GM19372 (cell line): ENCODE measurements around the gene FNIP2.

Experiments used
- ATAC-seq: cut with Tn5 transposase; IDR thresholded peaks from one replicate; pipeline ENCODE4 v1.9.1; 2021; ENCODE audit warnings: mild to moderate bottlenecking, low read depth, moderate library complexity; ENCODE audit not compliant: unreplicated experiment

Gene FNIP2

DNA sequence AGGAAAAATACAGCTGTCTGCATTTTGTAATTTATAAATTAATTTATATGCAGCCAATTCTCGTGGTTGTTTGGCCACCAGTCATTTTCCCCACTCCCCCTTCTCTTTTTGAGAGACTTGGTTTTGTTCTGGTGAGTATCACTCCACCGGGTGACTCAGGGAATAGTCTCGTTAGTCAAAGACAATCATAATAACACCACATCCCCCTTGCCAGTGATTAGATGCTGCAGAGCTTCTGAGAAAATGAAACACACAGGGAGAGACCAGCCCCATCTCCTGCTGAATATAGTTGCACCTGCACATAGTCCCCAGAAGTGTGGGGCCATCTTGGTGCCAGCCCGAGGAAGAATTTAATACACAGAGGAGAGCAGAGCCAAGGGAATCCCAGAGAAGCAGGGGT, 8.0 kb upstream of the FNIP2 start:
- no peak for ATAC-seq

DNA sequence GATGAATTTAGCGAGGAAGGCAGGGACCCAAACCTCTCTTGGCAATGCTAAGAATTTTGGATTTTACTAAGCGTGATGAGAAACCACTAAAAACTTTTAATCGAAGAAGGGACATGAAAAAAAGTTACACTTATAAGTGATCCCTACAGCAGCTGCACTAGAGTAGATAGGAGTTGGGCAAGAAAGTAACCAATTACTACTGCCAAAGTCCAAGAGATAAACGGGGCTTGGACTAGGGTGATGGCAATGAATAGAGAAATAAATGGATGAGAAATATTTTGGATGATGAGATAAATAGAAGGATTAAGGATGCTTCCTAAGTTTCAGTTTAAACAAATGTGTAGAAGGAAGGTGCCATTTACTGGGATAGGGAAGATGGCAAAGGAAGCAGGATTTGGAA, 6.3 kb upstream of the FNIP2 start:
- ATAC-seq: no peak

DNA sequence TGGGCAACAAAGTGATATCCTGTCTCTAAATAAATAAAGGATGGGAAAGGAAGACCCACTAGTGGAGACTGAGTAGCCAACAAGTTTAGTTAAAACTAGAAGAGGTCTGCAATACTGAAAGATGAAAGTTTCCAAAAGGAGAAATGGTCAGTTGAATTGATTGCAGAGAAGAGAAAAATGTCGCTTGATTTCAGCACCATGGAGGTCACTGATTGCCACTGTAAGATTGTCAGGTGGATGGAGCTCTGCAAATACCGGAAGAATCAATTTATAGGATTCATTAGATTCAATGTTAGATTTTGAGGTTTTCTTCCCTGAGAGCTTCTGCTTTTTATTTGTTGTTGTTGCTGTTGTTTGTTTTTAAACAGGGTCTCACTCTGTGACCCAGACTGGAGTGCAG, 5.4 kb upstream of the FNIP2 start:
- ATAC-seq: no peak

DNA sequence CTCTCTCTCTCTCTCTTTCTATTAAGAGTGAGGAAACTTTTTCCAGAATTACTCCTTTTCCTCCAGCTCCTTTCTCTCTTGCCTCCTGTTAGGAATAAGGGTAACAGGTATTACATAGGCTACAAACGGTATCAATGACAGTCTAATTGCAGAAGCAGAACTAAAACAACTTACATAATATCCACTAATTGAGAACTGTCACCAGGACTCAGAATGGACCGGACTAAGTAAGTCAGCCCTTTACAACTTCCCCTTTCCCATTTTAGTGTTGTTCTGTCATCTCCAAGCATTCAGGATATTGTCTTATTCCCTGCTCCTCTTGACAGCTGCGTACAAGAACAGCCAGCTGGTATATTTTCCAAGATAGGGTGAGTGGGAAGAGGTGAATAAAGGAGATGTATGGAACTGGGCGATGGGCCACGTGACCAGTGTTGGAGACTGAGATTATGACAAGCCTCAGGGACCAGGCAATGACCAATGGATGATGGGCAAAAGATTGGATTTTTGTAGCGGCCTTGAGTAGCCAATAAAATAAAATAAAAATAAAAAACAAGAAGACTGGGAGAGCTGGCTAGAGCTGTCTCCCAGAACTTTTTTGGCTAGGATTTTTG, 2.3 kb upstream of the FNIP2 start:
- ATAC-seq: no peak

DNA sequence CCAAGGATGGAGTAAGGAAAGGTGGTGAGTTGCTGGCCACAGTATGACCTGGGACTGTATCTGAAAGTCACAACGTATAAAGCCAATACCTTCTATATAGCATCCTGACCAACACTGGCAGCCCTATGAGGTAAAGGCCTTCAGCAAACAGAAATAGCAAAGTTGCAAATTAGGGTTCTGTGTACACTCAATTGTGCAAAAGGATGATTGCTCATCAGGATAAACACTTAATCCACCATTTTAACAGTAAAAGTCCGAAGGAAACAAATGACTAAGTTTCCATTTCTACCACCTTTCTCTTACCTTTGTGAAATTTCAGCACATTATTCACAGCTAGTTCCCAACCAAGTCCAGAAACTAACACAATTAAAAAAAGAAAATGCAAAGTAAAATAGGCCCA, 1.4 kb upstream of the FNIP2 start:
- no peak for ATAC-seq

DNA sequence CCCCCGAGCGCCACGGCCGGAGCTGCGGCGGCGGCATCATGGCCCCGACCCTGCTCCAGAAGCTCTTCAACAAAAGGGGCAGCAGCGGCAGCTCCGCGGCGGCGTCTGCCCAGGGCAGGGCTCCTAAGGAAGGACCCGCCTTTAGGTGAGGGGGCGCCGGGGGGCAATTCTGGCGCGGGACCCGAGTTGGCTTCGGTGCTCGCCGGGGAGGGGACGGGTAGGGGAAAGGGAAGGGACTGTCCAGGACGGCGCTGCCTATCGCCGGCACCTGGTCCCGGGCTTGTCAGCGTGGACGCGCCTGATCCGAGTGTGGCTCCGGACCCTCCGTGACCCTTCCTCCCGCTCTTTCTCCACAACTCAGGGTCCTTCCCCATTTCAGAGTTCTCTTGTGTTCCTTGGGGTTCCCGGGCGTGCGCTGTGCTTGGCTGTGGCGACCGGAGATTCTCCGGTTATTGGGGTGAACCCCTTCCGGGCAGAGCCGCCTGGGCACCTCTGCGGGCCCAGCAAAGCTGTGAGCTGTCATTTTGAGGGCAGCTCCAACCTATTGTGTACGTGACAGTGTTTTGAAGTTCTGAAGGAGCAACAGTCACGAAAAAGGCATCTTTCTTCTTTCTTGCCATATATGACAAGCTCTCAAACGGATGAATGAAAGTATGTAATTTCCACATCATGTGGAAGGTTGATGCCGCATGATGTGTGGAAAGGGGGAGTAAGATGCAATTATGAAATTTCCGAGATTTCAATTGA, 522 bp downstream of the FNIP2 start:
- ATAC-seq: peak; percentile 22

DNA sequence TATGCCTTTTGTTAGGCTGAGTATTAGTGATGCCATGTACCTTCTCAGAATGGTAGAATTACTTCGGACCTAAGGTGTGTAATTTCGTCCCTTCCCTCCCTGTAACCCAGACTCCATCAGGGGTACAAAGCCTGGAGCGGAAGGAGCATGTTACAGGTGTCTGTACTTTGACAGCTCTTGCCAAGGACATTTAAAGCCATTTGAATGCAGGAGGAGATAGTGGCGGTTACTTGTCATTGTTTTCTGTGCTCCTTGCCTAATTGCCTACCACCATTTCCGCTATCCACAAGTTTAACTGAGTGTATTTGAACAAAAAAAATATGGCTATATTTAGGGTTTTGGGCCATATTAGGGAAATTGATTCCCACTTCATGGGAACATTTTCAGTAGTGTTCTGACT, 1.8 kb downstream of the FNIP2 start:
- no peak for ATAC-seq

DNA sequence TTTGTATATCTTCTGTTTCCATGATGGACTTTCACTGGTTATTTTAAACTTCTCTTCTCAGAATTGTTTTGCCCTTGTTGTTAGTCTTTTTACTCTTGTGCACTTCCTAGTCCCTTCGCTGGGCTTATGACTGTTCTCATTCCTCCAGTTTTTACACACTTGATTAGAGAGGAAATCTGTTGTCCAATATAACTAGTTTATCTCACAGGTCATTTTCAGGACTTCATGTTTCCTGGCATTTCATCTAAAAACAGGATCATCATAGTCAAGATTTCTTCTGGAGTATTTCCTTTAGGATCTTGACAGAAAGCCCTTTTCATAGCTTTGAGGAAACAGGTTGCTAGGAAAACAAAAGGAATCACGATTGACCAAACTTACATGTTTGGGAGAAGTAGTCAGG, 3.0 kb downstream of the FNIP2 start:
- ATAC-seq: no peak

DNA sequence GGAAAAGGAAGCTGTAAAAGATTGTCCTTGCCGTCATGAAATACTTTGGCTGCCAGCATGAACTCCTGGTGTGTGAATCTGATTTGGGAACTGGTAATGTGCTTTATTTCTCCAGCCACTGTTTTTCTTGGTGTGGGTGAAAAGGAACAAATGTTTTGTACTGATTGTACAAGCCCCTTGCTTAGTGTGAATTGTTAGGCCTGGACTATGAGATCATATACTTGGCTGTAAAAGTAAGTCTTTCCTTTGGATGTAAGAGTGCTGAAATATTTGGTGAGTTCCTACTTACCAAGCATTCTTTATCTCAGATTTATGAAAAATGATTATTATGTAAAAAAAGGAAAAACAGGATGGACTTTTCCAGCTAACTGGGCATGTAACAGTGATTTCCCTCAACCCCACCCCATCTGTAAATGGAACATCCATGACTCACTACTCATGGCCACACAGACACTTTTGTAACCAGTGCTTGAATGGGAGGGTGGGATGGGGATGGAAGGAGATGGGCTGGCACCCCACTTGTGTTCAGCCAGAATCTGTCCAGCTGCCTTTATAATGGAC, 6.3 kb downstream of the FNIP2 start:
- no peak for ATAC-seq

DNA sequence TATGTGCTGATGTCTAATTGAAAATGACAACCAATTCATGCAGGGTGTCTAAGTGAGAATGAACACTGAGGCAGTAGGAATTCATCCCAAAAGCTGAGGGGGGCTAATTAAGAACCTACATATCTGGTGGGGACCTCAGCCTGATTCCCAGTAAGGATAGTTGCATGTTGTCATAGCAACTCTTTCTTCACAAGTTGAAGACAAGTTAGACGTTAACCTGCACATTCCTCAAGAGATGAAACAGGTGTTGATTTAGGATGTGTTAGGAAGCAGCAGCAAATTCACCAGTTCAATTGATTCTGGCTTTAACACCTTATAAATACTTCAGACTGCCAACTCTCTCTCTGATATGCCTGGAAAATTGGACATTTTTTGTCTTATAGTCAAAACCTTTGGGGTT, 7.3 kb downstream of the FNIP2 start:
- no peak for ATAC-seq

DNA sequence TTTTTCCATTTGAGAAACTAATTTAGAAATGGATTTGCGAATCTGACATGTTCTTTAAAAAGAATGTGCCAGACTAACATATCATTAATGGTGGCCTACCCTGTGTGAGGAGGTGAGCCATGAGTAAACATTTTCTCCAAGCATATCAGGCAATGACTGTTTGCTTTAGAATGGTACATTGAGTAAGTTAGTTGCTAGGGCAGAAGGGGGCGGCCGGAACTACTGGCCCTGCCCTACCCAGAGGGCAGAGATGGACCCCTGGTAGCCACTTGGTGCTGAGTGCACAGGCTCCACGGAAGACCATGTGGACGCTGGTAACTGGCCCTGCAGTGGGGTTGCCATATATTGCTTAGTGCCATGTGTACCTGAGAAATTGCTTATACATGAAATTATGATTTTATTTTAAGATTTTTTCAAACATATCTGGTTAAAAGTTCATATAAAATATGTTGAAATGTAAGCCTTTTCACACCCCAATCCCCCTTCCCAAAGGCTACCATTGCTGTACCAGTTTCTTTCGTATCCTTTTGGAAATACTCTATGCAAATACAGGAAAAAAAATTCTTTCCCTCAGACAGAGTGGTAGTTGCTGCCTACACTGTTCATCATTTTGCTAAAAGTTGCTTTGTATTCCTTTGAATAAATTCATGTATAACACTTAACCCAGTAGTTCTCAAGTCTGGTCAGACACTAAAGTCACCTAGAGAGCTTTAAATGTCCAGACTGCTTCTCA, 8.8 kb downstream of the FNIP2 start:
- no peak for ATAC-seq

DNA sequence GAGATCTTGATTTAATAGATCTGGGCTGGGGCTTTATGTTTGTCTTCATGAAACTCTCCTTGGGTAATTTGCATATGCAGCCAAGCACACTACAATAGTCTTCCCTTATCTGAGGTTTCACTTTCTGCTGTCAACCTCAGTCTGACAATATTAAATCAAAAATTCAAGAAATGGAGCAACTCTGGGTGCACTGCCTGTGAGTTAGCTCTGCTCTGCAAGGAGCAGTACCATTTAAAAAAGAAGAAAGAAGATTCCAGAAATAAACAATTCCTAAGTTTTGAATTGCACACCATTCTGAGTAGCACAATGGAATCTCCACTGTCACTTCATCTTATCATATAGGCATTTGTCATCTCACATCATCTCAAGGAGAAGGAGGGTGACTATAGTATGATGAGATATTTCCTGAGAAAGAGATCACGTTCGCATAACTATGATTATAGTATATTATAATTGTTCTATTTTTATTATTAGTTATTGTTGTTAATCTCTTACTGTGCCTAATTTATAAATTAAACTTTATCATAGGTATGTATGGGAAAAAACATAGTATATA, 9.4 kb downstream of the FNIP2 start:
- peak; percentile 99 for ATAC-seq

DNA sequence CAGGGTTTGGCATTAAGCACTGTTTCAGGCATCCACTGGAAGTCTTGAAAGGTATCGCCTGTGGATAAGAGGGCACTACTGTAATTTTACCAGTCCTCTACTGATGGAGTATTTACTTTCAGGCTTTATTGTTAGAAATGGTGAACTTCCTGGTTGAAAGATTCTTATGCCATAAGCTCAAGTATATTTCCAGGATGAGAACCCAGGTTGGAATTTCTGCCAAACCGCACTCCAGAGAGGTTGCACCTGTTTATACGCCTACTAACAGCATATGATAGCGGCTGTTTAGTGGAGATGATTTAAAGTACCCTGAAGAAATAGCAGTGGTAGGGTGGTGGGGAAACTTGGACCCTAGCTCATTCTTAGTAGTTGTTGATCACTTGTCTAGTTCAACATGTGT, 9.9 kb downstream of the FNIP2 start:
- no peak for ATAC-seq

DNA sequence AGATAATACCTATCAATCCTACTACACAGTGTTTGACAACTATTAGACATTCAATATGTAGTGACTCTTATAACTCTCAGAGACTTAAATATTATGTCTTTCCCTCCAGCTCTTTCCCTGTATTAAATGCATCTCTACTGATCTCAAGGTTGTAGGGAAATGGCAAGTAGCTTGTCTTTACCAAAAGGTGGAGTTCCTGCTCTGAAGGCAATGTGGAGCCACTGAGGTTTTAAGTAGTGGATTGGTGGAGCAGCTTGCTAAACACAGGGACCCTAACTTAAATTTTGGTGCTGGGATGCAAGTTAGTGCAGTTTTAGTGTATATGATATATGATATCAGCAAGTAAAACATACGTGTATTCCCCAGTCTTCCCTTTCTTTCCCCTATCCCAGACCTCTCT, 13.1 kb downstream of the FNIP2 start:
- ATAC-seq: no peak

DNA sequence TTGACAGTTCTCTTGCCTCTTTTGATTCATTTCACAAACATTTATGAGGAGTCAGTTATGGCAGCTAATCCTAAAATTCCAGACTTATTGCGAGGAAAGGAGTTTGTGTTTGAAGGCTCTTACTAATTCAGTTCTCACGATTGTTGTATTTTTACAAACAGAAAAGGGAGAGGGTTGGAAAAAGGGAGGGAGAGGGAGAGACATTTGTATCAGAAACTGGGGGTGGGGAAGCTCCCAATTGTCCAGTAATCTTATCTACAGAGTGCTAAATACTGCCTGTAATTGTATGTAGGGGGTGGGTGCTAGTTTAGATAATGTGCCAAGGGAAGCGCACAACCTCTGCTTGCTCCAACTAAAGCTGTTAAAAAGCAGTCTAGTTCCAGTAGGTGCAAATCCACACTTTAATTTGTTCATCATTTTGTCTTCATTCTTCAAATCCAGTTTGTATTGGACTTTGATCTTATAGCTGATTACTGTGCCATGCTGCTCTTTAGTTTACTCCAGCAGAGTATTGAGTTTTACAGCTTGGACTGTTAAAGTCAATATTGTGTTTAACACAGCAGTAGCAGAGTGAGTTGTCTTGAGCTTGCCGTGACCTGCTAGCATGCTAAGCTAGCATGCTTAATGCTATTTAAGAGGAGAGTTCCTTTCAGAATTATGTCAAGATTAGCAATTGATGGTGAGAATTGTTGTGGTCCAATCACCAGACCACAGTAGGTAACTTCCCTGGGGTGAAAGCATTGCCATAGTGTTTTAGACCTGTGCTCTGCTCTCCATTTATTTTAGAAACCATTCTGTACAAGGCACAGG, 13.9 kb downstream of the FNIP2 start:
- no peak for ATAC-seq

DNA sequence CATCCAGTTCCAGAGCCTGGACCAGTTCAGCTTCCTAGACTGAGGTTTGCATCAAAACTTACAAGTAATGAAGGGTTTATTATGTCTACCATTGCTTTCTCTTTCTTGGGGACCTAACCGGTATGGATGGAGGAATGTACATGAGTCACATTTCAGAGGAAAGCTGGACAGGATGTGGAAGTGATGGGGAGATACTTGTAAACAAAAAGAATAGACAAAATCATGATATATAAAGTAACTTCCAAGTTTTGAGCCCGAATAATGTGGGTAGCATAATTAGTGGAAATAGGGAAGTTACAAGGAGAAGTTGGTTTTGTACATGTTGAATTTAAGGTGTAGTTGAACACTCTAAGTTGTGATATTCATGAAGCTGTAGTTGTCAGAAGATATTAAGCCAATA, 15.0 kb downstream of the FNIP2 start:
- ATAC-seq: no peak

DNA sequence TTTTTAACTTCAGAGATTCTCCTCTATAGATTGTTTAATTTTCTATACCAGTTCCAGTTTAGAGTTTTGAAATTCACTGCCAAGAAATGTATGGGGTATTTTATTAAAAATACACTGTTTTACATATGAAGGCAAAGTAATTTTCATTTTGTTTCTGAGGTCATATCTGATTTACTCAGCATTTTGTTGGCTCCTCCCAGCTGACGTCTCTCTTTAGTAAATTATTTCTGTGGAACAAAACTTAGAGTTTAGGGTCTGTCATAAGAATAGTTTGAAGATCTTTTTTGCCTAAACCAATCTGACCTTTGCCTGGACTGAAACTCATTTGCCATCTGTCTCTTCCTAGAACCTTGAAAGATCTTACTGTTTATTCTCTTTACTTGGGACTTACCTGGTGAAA, 16.9 kb downstream of the FNIP2 start:
- ATAC-seq: no peak

DNA sequence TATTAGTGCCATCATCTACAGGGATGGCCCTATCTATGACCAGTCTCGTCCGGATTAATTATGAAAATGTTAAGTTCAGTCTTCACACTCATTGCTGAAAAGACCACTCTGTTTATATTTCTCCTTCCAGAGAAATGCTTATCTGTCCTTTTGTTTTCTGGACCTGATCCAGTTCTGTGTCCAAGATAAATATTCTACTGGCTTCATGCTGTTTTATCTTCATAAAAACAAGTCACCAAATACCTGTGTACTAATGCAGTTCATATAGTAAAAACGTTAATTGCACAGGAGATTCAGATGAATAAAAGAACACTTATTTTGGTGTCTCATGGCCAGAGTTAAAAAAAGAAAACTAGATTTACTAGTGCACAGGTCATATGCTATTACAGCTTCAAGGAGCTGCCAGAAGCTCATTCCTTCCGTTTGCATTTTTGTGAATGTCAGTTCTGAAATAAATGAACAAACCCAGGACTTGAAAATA, 17.3 kb downstream of the FNIP2 start:
- ATAC-seq: no peak

DNA sequence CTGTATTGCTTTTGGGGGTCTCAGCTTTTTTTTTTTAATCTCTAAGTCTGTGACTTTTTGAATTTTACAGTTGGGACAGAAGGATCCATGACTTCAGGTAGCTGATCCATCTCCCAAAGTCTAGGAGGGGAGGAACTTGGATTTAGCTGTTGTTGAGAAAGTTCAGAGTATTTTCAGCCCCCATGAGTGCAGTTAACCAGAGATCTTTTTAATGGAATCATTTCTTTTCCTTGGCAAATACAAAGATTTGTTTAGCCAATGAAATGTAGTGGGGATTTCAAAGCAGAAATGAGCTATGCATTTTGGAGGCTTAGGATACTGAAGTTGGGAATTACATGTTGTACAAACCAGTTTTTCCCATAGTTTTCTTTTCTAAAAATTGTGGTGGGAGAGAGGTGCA, 18.1 kb downstream of the FNIP2 start:
- ATAC-seq: no peak

DNA sequence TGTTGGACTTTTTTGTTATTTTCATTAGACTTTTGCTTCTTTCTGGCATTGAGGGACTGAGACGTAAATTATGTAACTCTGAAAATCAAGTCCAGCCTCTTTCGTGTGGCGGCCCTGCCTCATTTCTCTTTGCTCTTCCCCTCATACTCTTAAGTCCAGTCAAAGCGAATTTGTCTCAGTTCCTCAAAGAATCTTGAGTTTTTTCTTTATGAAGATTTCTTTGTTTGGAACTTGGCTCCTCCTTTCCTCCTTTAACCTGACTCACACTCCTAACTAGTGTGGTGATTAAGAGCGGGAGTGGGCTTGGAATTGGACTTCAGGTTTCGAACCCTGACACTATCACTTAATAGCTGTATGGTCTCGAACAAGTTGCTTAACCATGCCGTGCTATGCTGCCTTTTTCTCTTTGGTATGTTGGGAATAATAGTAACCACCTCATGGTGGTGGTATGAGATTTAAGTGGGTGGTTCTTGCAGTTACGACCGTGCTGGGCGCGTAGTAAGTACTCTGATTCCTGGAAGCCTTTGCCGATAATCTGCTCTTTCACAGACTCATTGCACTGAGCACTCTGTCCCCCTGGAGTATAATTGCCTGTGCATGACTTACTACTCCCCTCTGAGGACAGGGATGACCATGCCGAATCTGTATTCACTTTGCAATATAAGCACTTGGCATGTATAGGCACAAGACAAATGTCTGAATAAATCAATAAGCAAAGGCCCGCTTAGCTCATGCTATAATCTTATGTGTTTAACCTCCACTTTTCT, 19.1 kb downstream of the FNIP2 start:
- ATAC-seq: no peak
